Middle frontal gyrus (tissue), 1 donor: ENCODE results near the gene VOPP1.

ENCODE experiments used
- DNase-seq: peaks from one replicate; pipeline ENCODE4 v3.0.0-alpha.2; 2015; ENCODE audit warnings: low spot score; ENCODE audit errors: extremely low spot score

Gene VOPP1

GRCh38 chr7:55533050-55533728, 39.1 kb downstream of the VOPP1 start:
- DNase-seq: no peak

DNA sequence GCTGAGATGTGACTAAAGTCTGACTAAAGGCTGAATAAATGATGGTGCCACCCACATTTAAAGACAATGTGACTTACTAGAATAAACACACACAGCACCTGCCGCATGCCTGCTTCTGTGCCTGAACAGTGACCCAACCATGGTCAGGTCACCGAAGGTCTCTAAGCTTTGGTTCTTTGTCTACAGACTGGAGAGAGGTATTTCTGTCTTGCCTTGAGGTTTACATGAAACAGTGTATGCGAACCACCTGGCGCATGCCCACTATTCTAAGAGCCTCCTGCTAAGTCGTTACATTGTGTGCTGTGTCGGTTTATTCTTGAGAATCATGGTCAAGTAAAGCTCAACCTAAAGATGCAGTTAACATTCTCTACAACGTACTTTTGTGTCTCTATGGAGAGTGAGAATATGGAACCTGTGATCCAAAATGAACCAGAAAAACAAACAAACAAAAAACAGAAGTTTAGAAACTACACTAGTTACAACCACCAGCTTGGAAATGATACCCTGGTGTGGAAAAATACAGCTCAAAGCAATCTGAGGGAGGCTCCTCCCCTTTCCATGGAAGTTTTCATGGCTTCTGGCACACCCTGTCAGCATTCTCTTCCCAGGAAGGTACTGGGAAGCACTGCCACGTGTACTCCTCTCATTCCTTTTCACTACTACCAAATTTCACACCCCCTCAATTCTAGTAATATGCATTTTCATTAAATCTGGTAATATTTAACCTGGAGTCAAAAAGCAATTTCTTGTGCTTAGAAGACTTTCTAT, 40.0 kb downstream of the VOPP1 start:
- DNase-seq: no peak

DNA sequence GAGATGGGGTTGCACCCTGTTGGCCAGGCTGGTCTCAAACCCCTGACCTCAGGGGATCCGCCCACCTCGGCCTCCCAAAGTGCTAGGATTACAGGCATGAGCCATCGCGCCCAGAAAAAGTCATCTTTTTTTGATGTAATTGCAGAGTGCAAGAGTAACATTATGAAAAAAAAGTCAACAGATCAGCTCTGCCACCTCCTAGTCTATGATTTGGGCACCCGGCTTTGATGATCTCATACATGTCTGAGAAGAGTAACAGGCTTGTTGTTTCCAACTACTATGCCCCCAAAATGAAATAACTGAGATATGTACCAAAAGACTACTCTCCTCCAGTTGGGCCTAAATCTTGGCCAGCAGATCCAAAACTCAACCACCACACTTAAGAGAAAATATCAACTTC, 40.8 kb downstream of the VOPP1 start:
- no peak for DNase-seq

- no peak for DNase-seq
These were observed 45.0 kb downstream of the VOPP1 start for GRCh38 chr7:55527307-55527706.

DNA sequence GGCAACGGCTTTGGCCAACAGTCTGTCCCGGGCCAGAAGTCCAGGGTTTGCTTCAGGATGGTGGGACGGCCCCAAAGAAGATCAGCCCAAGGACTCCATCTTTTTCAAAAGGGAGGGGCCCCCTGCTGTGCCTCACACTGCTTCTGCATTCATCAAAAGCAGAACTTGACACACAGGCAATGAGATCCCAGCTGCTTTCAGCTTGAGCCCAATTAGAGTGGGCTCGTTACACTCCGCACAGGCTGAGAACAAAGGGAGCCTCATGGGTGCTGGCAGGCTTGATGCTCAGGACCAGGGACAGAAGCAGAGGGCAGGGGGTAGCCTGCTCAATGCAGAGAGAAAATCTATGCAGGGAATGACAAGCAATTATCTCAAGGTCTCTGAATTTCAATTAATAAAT, 45.5 kb downstream of the VOPP1 start:
- peak; percentile 53 for DNase-seq

DNA sequence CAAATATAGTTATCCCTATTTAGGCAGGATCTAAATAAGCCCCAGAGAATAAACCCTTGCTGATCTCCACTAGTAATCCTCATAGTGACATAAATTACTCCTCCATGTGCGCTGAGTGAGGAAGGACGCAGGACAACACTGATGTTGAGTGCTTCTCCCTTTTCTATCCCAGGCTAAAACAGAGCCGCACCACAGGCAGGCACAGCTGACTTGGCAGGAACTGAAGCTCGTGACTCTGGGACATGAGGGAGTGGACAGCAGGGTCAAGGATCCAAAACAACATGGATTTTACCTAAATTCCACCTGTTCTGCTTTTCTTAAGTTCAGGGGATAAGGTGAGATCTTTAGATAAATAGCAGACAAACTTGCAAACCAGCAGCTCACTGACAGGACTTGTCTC, 46.0 kb downstream of the VOPP1 start:
- DNase-seq: no peak

GRCh38 chr7:55524558-55525310, 47.6 kb downstream of the VOPP1 start:
- DNase-seq: no peak

GRCh38 chr7:55523366-55523765, 48.9 kb downstream of the VOPP1 start:
- no peak for DNase-seq

DNA sequence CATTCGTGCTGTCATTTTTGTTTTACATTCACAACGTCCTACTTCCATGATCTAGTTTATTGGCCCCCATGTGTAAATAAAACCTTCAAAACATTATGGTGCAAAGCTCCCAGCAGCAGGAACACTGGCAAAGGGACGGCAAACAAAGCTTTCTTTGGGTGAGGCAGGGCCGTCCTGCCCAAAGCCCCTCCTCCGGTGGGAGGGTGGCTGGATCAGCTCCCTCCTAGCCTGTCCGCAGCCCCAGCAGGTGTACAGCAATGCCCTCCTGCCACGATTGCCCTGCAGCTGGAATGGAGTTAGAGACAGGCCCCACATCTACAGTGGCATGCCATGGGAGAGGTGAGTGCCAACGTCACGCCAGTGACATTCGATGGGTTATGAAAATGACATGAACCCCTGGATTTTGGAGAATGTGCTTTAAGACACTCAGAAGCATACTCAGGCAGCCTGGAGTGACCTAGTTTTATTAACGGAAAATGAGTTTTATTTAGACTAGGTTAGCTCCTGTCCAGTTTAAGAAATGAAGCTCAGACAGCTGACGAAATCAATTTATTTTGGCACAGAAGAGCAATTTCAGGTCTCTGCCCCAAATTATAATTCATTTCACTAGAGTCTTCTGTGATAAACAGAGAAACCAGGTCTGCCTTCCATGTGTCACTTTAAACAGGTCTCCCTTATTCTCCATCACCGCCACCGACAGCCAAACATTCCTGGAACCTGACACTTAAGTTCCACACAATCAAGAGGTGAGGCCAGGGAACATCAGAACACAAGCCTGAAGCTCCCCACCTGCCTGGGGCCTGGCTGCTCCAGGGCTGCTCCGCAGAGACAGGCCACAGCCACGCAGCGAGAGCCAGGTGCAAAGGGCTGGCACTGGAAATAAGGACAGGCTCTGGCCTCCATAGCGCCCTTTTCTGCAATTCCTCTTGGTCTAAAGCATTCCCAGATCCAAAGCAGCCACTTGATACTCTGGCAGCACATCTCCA, 50.1 kb downstream of the VOPP1 start:
- DNase-seq: no peak

DNA sequence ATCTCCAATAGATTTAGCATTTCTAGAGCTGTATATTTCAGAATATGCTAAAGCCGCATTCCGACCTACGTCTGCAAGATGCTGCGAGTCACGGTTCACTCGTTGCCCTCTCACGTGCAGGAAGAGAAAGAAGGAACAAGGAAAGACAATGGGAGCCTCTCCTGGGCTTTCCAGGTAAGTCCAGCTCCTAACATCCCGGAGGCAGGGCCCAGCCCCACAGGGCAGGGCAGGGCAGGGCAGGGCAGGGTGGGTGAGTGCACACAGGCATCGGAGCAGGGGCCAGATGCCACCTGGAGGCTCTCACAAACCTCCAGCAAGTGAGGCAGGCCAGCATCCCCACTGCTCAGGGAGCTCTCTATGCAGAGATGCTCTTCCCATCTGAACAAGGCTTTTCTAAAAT, 50.8 kb downstream of the VOPP1 start:
- DNase-seq: no peak

DNA sequence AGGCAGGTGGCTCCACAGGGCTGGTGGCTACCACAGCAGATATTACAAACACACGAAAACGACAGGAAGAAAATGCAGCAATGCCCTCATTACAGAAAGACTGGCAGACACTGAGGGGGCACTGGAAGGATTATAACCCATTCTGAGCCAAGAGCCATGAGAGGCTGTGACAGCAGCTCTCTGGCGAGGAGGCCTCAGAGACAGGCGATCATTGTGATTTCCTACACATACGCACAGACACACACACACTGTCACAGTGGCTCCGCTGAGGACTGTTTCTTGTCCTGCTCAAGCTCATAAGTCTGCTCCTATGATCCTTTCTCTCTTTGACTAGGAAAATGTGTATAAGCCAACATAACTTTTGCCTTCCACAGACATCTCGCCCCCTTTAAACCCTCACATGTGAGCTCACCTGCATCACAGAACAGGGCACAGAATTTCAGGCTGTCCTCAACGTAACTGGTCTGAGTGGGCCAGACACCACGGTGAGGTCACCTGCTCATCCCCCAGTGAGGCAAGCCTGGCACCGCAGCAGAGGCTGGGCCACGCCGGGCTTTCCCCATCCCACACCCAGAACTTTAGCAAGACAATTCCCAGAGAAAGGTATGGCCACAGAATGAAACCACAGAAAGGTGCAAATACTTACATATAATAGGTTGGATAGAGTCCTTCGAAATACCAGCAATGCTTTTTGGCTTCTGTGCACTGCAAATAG, 51.7 kb downstream of the VOPP1 start:
- DNase-seq: no peak

- no peak for DNase-seq
These were observed 53.5 kb downstream of the VOPP1 start for GRCh38 chr7:55518836-55519235.

DNA sequence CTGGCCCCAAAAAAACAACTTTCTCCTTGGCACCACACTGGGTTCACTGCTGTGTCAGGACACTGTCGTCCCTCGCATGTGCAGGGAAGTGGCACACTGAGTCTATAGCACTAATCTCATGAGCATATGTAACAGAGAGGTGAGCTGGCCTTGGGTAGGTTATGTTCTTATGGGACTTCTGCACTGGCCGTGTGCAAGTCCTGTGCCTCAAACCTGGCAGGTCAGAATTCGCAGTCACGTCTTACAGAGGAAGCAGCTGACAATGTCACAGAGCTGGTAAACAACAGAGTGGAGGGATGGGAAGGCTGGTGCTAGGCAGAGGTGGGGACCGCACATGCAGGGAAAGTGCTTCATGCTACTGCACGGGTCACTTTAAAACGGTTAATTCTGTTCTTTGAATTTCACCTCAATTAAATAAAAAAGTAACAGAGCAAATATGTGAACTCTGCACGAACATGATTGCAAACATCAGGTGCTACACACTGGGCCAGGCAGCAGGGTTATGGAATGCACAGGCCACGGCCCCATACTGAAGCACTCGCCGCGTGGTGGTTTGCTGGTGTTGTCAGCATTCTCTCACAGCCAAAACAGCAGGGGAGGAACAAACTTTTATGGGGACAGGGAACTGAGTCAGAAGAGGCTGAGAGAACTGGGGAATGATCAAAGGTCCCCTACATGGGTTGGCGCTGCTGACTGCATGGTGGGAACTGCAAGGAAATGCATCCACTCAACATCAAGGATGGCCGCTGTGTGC, 54.2 kb downstream of the VOPP1 start:
- DNase-seq: no peak

DNA sequence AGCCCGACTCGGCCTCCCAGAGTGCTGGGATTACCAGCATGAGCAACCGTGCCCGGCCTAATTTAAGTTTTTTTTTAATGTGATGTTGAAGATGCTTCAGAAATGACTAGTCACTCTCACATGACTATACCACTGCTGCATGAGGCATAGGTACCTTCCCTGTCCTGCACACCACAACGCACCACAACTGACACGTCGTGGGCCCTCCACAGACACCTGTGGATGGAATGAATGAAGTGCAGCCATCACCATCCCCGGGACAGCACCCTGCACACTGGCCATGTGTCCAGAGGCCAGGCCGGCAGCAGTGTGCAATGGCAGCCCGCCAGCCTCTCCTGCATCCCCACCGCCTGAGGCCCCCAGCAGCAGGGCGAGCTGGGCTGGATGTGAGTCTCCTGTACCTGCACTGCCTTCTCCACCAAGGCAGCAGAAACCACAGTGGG, 55.1 kb downstream of the VOPP1 start:
- no peak for DNase-seq

GRCh38 chr7:55516409-55516808, 55.9 kb downstream of the VOPP1 start:
- no peak for DNase-seq

GRCh38 chr7:55515569-55516279, 56.6 kb downstream of the VOPP1 start:
- DNase-seq: no peak

GRCh38 chr7:55514546-55515265, 57.6 kb downstream of the VOPP1 start:
- no peak for DNase-seq

- DNase-seq: no peak
These were observed 58.4 kb downstream of the VOPP1 start for GRCh38 chr7:55513868-55514267.
